Activated T-cell treated with anti-CD3 and anti-CD28 coated beads, Interleukin-2, amount 50 U/mL, for 72 hours (primary cell): Measurements from ENCODE around the gene IRX4. TPM values are rescaled to one million over a fixed set of nuclear protein-coding genes. Genes with fewer than 3 reads are reported as not detected.
A peak's percentile ranks its signal among the peaks of the same experiment; 100 is the strongest.

Source experiments
- ATAC-seq, 2 donors: fragments of 150-1000 bp; cut with Tn5 transposase; replicated peaks in 1 of 2; 2 replicates each; pipeline ENCODE4 v1.10.0; 2021; ENCODE audit warnings: moderate library complexity in 2 of 2, mild to moderate bottlenecking in 1 of 2
- DNase-seq, 2 donors: peaks; one replicate each; pipeline ENCODE4 v3.0.0; 2021 to 2022; ENCODE audit warnings: mixed read lengths in 1 of 2
- H3K27ac Mint-ChIP-seq: one replicate; pipeline ENCODE4 v1.8.0; 2022; ENCODE audit warnings: mild to moderate bottlenecking, moderate library complexity, mixed read lengths
- H3K27me3 Mint-ChIP-seq: one replicate; pipeline ENCODE4 v1.8.0; 2022; ENCODE audit warnings: low read depth, mixed read lengths
- H3K36me3 Mint-ChIP-seq, 2 donors: one replicate each; pipeline ENCODE4 v1.8.0; 2022; ENCODE audit warnings: mixed read lengths in 2 of 2, mild to moderate bottlenecking in 1 of 2; ENCODE audit not compliant: insufficient read depth in 2 of 2
- H3K4me1 Mint-ChIP-seq: one replicate; pipeline ENCODE4 v1.8.0; 2022; ENCODE audit warnings: low read depth, mixed read lengths
- H3K4me3 Mint-ChIP-seq, 2 donors: one replicate each; pipeline ENCODE4 v1.8.0; 2022; ENCODE audit warnings: mild to moderate bottlenecking in 2 of 2, mixed read lengths in 2 of 2, moderate library complexity in 2 of 2
- H3K9me3 Mint-ChIP-seq, 2 donors: one replicate each; pipeline ENCODE4 v1.8.0; 2022; ENCODE audit warnings: mixed read lengths in 2 of 2
- total RNA-seq, 2 donors: library from RNA; stranded (reverse); gene quantifications; one replicate each; pipeline ENCODE4 v1.2.3, GENCODE V29; 2022

IRX4 gene
- not detected for total RNA-seq

- Mint-ChIP-seq H3K27ac (no peak within 1 kb of the TSS), H3K9me3 (no peaks in the 10 kb centered on the region), H3K27me3 (peaks cover 46% of the 10 kb centered on the region), H3K4me3 (peak within 1 kb of the TSS; percentile 50 to 58), H3K4me1 (peaks cover 8% of the 10 kb centered on the region), H3K36me3 (peaks cover 0 to 3% of the 10 kb centered on the region in 2 donors)
- no peak for ATAC-seq
- no peak for DNase-seq
Observed at GRCh38 chr5:1882337-1883119, at the start of gene IRX4. IRX4 (minus strand) TSS chr5:1882925; CDS start chr5:1882647, 278 bp downstream.

GRCh38 chr5:1931604-1932231 is 49.0 kb upstream of the IRX4 start:
- DNase-seq (no peak), ATAC-seq (no peak)
- no peaks in the 10 kb centered on the region for H3K4me1 Mint-ChIP-seq
- no peak overlapping the region for H3K27ac Mint-ChIP-seq
- no peaks in the 10 kb centered on the region for H3K36me3 Mint-ChIP-seq
- peaks cover 13% of the 10 kb centered on the region for H3K27me3 Mint-ChIP-seq
- no peak overlapping the region for H3K4me3 Mint-ChIP-seq
- H3K9me3 Mint-ChIP-seq: no peaks in the 10 kb centered on the region

- ATAC-seq (no peak), DNase-seq (no peak)
- Mint-ChIP-seq H3K9me3 (no peaks in the 10 kb centered on the region), H3K36me3 (no peaks in the 10 kb centered on the region), H3K4me3 (no peak overlapping the region), H3K4me1 (no peaks in the 10 kb centered on the region), H3K27ac (no peak overlapping the region), H3K27me3 (peaks cover 6% of the 10 kb centered on the region)
Observed at GRCh38 chr5:1930880-1931603, 48.3 kb upstream of the IRX4 start.

- no peaks in the 10 kb centered on the region for H3K4me1 Mint-ChIP-seq
- ATAC-seq: no peak
Observed at GRCh38 chr5:1930501-1930879, 47.8 kb upstream of the IRX4 start.

GRCh38 chr5:1929108-1929991 is 46.6 kb upstream of the IRX4 start:
- no peak overlapping the region for H3K4me3 Mint-ChIP-seq
- H3K9me3 Mint-ChIP-seq: no peaks in the 10 kb centered on the region
- H3K4me1 Mint-ChIP-seq: no peaks in the 10 kb centered on the region
- no peak for DNase-seq
- no peak overlapping the region for H3K27ac Mint-ChIP-seq
- H3K27me3 Mint-ChIP-seq: peaks cover 6% of the 10 kb centered on the region
- H3K36me3 Mint-ChIP-seq: no peaks in the 10 kb centered on the region
- no peak for ATAC-seq

More at GRCh38 chr5:1930501-1930879, 47.8 kb upstream of the IRX4 start:
- Mint-ChIP-seq H3K4me3 (no peak overlapping the region), H3K27ac (no peak overlapping the region), H3K9me3 (no peaks in the 10 kb centered on the region), H3K27me3 (peaks cover 6% of the 10 kb centered on the region), H3K36me3 (no peaks in the 10 kb centered on the region)
- DNase-seq: no peak

GRCh38 chr5:1926471-1927341 is 44.0 kb upstream of the IRX4 start:
- no peaks in the 10 kb centered on the region for H3K36me3 Mint-ChIP-seq
- no peak for ATAC-seq

GRCh38 chr5:1926071-1926440 is 43.3 kb upstream of the IRX4 start:
- DNase-seq (no peak), ATAC-seq (no peak)
- Mint-ChIP-seq H3K4me1 (no peaks in the 10 kb centered on the region), H3K9me3 (no peaks in the 10 kb centered on the region), H3K27ac (no peak overlapping the region), H3K27me3 (no peaks in the 10 kb centered on the region), H3K36me3 (no peaks in the 10 kb centered on the region), H3K4me3 (no peak overlapping the region)

More at GRCh38 chr5:1926471-1927341, 44.0 kb upstream of the IRX4 start:
- H3K27me3 Mint-ChIP-seq: peaks cover under 1% of the 10 kb centered on the region
- H3K27ac Mint-ChIP-seq: no peak overlapping the region
- H3K4me3 Mint-ChIP-seq: no peak overlapping the region
- no peak for DNase-seq
- no peaks in the 10 kb centered on the region for H3K4me1 Mint-ChIP-seq
- H3K9me3 Mint-ChIP-seq: no peaks in the 10 kb centered on the region

GRCh38 chr5:1925111-1926070 is 42.7 kb upstream of the IRX4 start:
- Mint-ChIP-seq H3K36me3 (no peaks in the 10 kb centered on the region), H3K27ac (no peak overlapping the region), H3K27me3 (no peaks in the 10 kb centered on the region), H3K4me1 (no peaks in the 10 kb centered on the region), H3K4me3 (no peak overlapping the region), H3K9me3 (no peaks in the 10 kb centered on the region)
- no peak for DNase-seq
- no peak for ATAC-seq

GRCh38 chr5:1923766-1924165 is 41.0 kb upstream of the IRX4 start:
- Mint-ChIP-seq H3K4me3 (no peak overlapping the region), H3K4me1 (no peaks in the 10 kb centered on the region), H3K36me3 (no peaks in the 10 kb centered on the region), H3K9me3 (no peaks in the 10 kb centered on the region), H3K27ac (no peak overlapping the region), H3K27me3 (no peaks in the 10 kb centered on the region)
- DNase-seq (no peak), ATAC-seq (no peak)

- no peaks in the 10 kb centered on the region for H3K27me3 Mint-ChIP-seq
- H3K27ac Mint-ChIP-seq: no peak overlapping the region
- no peaks in the 10 kb centered on the region for H3K9me3 Mint-ChIP-seq
- no peak for ATAC-seq
- no peaks in the 10 kb centered on the region for H3K36me3 Mint-ChIP-seq
- no peaks in the 10 kb centered on the region for H3K4me1 Mint-ChIP-seq
- no peak overlapping the region for H3K4me3 Mint-ChIP-seq
- no peak for DNase-seq
Observed at GRCh38 chr5:1923341-1923740, 40.6 kb upstream of the IRX4 start.

GRCh38 chr5:1921711-1922110 is 39.0 kb upstream of the IRX4 start:
- H3K4me3 Mint-ChIP-seq: no peak overlapping the region

More at GRCh38 chr5:1921711-1922110, 39.0 kb upstream of the IRX4 start:
- no peak for DNase-seq
- no peak for ATAC-seq
- no peaks in the 10 kb centered on the region for H3K36me3 Mint-ChIP-seq
- H3K27me3 Mint-ChIP-seq: no peaks in the 10 kb centered on the region
- H3K27ac Mint-ChIP-seq: no peak overlapping the region
- H3K9me3 Mint-ChIP-seq: no peaks in the 10 kb centered on the region
- H3K4me1 Mint-ChIP-seq: no peaks in the 10 kb centered on the region
